NT2/D1 (cell line): Measurements from ENCODE around the gene EEF1A2.

Experiments
- SUZ12 ChIP-seq: IDR thresholded peaks from 2 replicates; pipeline ENCODE4 v1.6.1; 2011; ENCODE audit not compliant: insufficient read length, insufficient read depth; ENCODE audit errors: extremely low read depth
- YY1 ChIP-seq: IDR thresholded peaks from 2 replicates; pipeline ENCODE4 v1.6.1; 2011; ENCODE audit not compliant: insufficient read length, insufficient read depth

DNA sequence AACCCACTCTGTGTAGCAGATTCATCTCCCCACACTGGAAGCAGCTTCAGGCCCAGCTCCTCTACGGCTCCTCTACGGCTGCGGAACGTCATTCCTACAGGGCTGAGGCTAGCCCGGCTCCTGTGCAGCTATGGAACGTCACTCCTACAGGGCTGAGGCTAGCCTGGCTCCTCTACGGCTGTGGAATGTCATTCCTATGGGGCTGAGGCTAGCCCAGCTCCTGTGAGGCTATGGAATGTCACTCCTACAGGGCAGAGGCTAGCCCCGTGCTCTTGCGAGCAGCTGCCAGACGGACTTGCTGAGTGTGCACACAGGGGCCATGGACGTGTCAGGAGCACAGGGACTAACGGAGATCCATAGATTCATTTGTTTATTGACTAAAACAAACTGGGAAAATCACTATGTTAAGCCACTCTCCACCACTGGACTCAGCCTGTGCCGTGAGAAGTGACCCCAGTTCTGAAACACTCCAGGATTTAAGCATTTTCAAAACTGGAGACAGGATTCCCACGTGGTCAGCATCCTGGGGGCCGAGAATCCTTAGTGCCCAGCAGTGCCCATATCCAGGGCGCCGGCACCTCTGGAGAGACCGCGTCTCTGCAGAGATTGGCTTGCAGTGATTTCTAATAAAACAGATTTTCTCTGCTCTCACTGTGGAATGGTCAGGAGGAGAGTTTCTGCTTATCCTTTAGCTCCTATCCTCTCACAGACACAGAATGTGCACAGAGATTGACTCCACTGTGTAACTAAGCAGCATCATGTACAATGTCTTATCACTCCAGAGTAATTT lies 31.4 kb downstream of the EEF1A2 start:
- TF ChIP-seq YY1 (no peak), SUZ12 (no peak)
